H9 (cell line): ENCODE data around the gene TCN1. TPM values are rescaled to one million over a fixed set of nuclear protein-coding genes. Genes with fewer than 3 reads are reported as not detected.

Source experiments
- DNase-seq: peaks from one replicate; pipeline ENCODE4 v3.0.0-alpha.2; 2017
- H2AFZ ChIP-seq: one replicate; pipeline ENCODE4 v1.6.1; 2013; ENCODE audit warnings: mild to moderate bottlenecking, low read length, control low read depth, moderate library complexity
- H2AK5ac ChIP-seq: 2 replicates; pipeline ENCODE4 v1.6.1; 2013; ENCODE audit warnings: low read length, control low read depth, mixed read lengths; ENCODE audit not compliant: insufficient read length
- H2BK120ac ChIP-seq: one replicate; pipeline ENCODE4 v1.6.1; 2013; ENCODE audit warnings: low read depth, mild to moderate bottlenecking, low read length, control low read depth, inconsistent platforms; ENCODE audit not compliant: poor library complexity, severe bottlenecking
- H2BK12ac ChIP-seq: 2 replicates; pipeline ENCODE4 v1.6.1; 2013; ENCODE audit warnings: low read length, control low read depth, mixed read lengths, low read depth; ENCODE audit not compliant: insufficient read length
- H2BK15ac ChIP-seq: 2 replicates; pipeline ENCODE4 v1.6.1; 2013; ENCODE audit warnings: low read depth, low read length, control low read depth
- H2BK20ac ChIP-seq: one replicate; pipeline ENCODE4 v1.6.1; 2013; ENCODE audit warnings: low read depth, mild to moderate bottlenecking, low read length, control low read depth, inconsistent platforms; ENCODE audit not compliant: poor library complexity, severe bottlenecking
- H2BK5ac ChIP-seq: 2 replicates; pipeline ENCODE4 v1.6.1; 2013; ENCODE audit warnings: low read length, control low read depth, mixed read lengths; ENCODE audit not compliant: insufficient read length
- H3K14ac ChIP-seq: 2 replicates; pipeline ENCODE4 v1.6.1; 2013; ENCODE audit warnings: low read length, control low read depth; ENCODE audit not compliant: insufficient read depth
- H3K18ac ChIP-seq: 2 replicates; pipeline ENCODE4 v1.6.1; 2013; ENCODE audit warnings: low read depth, mild to moderate bottlenecking, mixed read lengths, low read length, control low read depth; ENCODE audit not compliant: insufficient read length
- H3K23ac ChIP-seq: 2 replicates; pipeline ENCODE4 v1.6.1; 2013; ENCODE audit warnings: low read length, control low read depth, mixed read lengths, low read depth; ENCODE audit not compliant: insufficient read length
- H3K23me2 ChIP-seq: 2 replicates; pipeline ENCODE4 v1.6.1; 2013; ENCODE audit warnings: low read depth, mild to moderate bottlenecking, mixed read lengths, low read length, control low read depth; ENCODE audit not compliant: insufficient read length, poor library complexity, severe bottlenecking
- H3K27ac ChIP-seq: 2 replicates; pipeline ENCODE4 v1.5.1; 2013; ENCODE audit warnings: low read length, control low read depth, mixed read lengths, low read depth; ENCODE audit not compliant: insufficient read length
- H3K27me3 ChIP-seq: 2 replicates; pipeline ENCODE4 v1.6.1; 2013; ENCODE audit warnings: low read length, control low read depth, inconsistent platforms; ENCODE audit not compliant: insufficient read depth
- H3K4ac ChIP-seq: 2 replicates; pipeline ENCODE4 v1.6.1; 2013; ENCODE audit warnings: low read depth, mild to moderate bottlenecking, control low read depth, inconsistent platforms, low read length, moderate library complexity
- H3K4me1 ChIP-seq: 2 replicates; pipeline ENCODE4 v1.6.1; 2013; ENCODE audit warnings: low read length, control low read depth, inconsistent platforms; ENCODE audit not compliant: insufficient read depth
- H3K4me2 ChIP-seq: 2 replicates; pipeline ENCODE4 v1.6.1; 2013; ENCODE audit warnings: low read length, control low read depth, mixed read lengths; ENCODE audit not compliant: insufficient read length, insufficient read depth
- H3K56ac ChIP-seq: 2 replicates; pipeline ENCODE4 v1.6.1; 2013; ENCODE audit warnings: low read depth, mild to moderate bottlenecking, mixed read lengths, low read length, control low read depth; ENCODE audit not compliant: insufficient read length
- H3K79me1 ChIP-seq: 2 replicates; pipeline ENCODE4 v1.6.1; 2013; ENCODE audit warnings: low read depth, mild to moderate bottlenecking, moderate library complexity, low read length, control low read depth, inconsistent platforms; ENCODE audit not compliant: insufficient read depth, poor library complexity, severe bottlenecking
- H3K79me2 ChIP-seq: 2 replicates; pipeline ENCODE4 v1.6.1; 2013; ENCODE audit warnings: low read length, control low read depth, inconsistent platforms; ENCODE audit not compliant: insufficient read depth
- H3K9ac ChIP-seq: 2 replicates; pipeline ENCODE4 v1.6.1; 2013; ENCODE audit warnings: low read length, control low read depth, mixed read lengths; ENCODE audit not compliant: insufficient read length; ENCODE audit errors: extremely low read depth
- H3K9me3 ChIP-seq: one replicate; pipeline ENCODE4 v1.6.1; 2013; ENCODE audit warnings: low read depth, low read length, inconsistent platforms; ENCODE audit not compliant: control insufficient read depth
- H3T11ph ChIP-seq: one replicate; pipeline ENCODE4 v1.6.1; 2013; ENCODE audit warnings: mild to moderate bottlenecking, low read length, control low read depth, inconsistent platforms
- H4K20me1 ChIP-seq: one replicate; pipeline ENCODE4 v1.6.1; 2013; ENCODE audit not compliant: control insufficient read depth, insufficient read length, insufficient read depth
- H4K5ac ChIP-seq: 2 replicates; pipeline ENCODE4 v1.6.1; 2013; ENCODE audit warnings: low read depth, mild to moderate bottlenecking, mixed read lengths, low read length, control low read depth; ENCODE audit not compliant: insufficient read length
- H4K8ac ChIP-seq: replicated peaks from 2 replicates; pipeline ENCODE4 v1.6.1; 2013; ENCODE audit warnings: low read length, control low read depth, mixed read lengths, low read depth; ENCODE audit not compliant: insufficient read length
- H4K91ac ChIP-seq: 2 replicates; pipeline ENCODE4 v1.6.1; 2013; ENCODE audit warnings: low read depth, mild to moderate bottlenecking, moderate library complexity, mixed read lengths, low read length, control low read depth; ENCODE audit not compliant: insufficient read length
- H3K27ac Mint-ChIP-seq, 3 experiments: 2 replicates in 2 of 3; 3 replicates in 1 of 3; pipeline ENCODE4 v1.8.0; 2020 to 2021; ENCODE audit warnings: mixed read lengths in 3 of 3, mild to moderate bottlenecking in 1 of 3, moderate library complexity in 1 of 3
- H3K27me3 Mint-ChIP-seq: 2 replicates; pipeline ENCODE4 v1.8.0; 2021; ENCODE audit warnings: low read depth, mild to moderate bottlenecking, moderate library complexity, mixed read lengths
- H3K36me3 Mint-ChIP-seq, 3 experiments: 2 replicates in 2 of 3; 3 replicates in 1 of 3; pipeline ENCODE4 v1.8.0; 2020 to 2021; ENCODE audit warnings: low read depth in 3 of 3, mixed read lengths in 3 of 3; ENCODE audit not compliant: insufficient read depth in 1 of 3
- H3K4me1 Mint-ChIP-seq, 2 experiments: 2 replicates each; pipeline ENCODE4 v1.8.0; 2020; ENCODE audit warnings: mixed read lengths in 2 of 2
- H3K4me3 Mint-ChIP-seq, 2 experiments: 2 replicates in 1 of 2; 3 replicates in 1 of 2; pipeline ENCODE4 v1.8.0; 2020 to 2021; ENCODE audit warnings: mild to moderate bottlenecking in 2 of 2, mixed read lengths in 2 of 2, moderate library complexity in 1 of 2
- H3K9me3 Mint-ChIP-seq, 2 experiments: 2 replicates in 1 of 2; 3 replicates in 1 of 2; pipeline ENCODE4 v1.8.0; 2020; ENCODE audit warnings: mild to moderate bottlenecking in 2 of 2, mixed read lengths in 2 of 2, moderate library complexity in 1 of 2
- CTCF ChIP-seq: fragments of 200-600 bp; sonication (generic); conservative IDR thresholded peaks from 3 replicates; pipeline ENCODE4 v1.8.0; 2021; ENCODE audit warnings: antibody characterized with exemption, mild to moderate bottlenecking
- WGBS: extraction: QIAGEN DNeasy Blood & Tissue Kit; methylation state at CpG from one replicate; pipeline ENCODE4 v1.1.7; 2013; ENCODE audit warnings: missing lambda C conversion rate, low lambda C conversion rate, mixed read lengths; ENCODE audit not compliant: insufficient read length; ENCODE audit errors: extremely low coverage; 5-methylcytosine and 5-hydroxymethylcytosine counted together
- total RNA-seq: library from RNA; stranded (reverse); gene quantifications from 2 replicates; pipeline ENCODE4 v1.2.1, GENCODE V29; 2021

TCN1 gene
- total RNA-seq, 1 experiment from 2014 or later: not detected

GRCh38 chr11:59894616-59895015, 28.3 kb upstream of the TCN1 start:
- Histone ChIP-seq H3K4me1 (no peaks in the 10 kb centered on the region; the same call in 1 of the 2 replicates), H3K23me2 (peaks cover 2% of the 10 kb centered on the region), H3K23ac (no peak overlapping the region), H3K14ac (no peak overlapping the region), H3T11ph (no peak overlapping the region), H2BK5ac (no peak overlapping the region), H4K5ac (no peak overlapping the region), H3K79me2 (no peaks in the 10 kb centered on the region), H3K9ac (no peak overlapping the region), H2AFZ (no peak overlapping the region), H3K18ac (no peak overlapping the region), H3K4ac (no peak overlapping the region), H4K91ac (no peak overlapping the region), H3K79me1 (no peaks in the 10 kb centered on the region), H3K27ac (no peak overlapping the region), H4K20me1 (no peaks in the 10 kb centered on the region), H2AK5ac (no peak overlapping the region), H4K8ac (no peak overlapping the region), H3K27me3 (no peaks in the 10 kb centered on the region), H2BK120ac (no peak overlapping the region), H3K4me2 (no peak overlapping the region), H2BK20ac (no peak overlapping the region), H2BK12ac (no peak overlapping the region), H3K9me3 (no peaks in the 10 kb centered on the region), H2BK15ac (no peak overlapping the region), H3K56ac (no peak overlapping the region)
- H3K9me3 Mint-ChIP-seq: peaks cover 5 to 6% of the 10 kb centered on the region in 2 experiments; a peak in 4 of 5 replicates
- peaks cover 3 to 6% (median 5%) of the 10 kb centered on the region in 3 experiments; a peak in 6 of 7 replicates for H3K36me3 Mint-ChIP-seq
- H3K4me3 Mint-ChIP-seq: no peak overlapping the region
- no peak overlapping the region for H3K27ac Mint-ChIP-seq
- H3K4me1 Mint-ChIP-seq: peaks cover 19 to 20% of the 10 kb centered on the region in 2 experiments
- TF ChIP-seq CTCF: no peak
- whole genome bisulfite sequencing: no CpG with 5 or more reads among the region's 1 CpG
- H3K27me3 Mint-ChIP-seq: no peaks in the 10 kb centered on the region; the same call in 1 of the 2 replicates
- DNase-seq: no peak
